ENCODE results near the gene GAPT.

The GAPT gene

DNA sequence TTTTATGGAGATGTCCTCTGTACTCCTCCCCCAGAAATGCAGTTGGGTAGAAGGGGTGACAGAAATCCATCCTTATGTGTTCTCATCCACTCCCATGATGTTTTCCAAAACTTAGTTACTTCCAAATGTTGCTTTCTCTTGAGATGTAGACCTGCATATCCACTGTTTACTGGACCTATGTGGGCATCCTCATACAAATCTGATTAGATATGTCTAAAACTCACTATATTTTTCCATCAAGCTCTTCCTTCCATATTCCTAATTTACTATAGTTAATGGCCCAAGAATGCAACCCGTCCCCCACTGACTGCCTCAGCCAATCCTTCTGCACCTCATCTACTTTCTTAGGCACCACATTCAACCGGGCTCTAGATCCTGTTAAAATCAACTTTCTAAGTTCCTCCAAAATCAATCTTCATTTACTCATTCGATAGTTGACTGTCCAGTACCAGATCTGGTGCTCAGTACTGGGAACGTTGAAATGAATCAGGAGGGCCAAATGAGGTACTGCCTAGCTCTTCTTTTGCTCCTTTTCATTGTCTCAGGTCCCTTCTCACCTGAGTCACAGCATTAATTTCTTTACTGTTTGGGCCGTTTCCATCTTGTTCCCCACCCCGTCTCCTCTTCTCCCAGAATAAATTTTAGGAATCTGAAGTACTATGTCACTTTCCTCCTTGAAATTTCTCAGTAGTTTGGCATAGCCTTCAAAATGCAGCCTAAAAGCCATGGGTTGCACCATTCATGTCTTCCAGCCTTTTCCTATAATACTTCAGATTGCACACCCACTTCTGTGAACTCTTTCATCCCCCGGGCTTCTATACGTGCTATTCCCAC is 39.3 kb upstream of the GAPT start:
- no peak for DNase-seq (ENCODE audit: low read depth)
- TF ChIP-seq, protein P1, sequence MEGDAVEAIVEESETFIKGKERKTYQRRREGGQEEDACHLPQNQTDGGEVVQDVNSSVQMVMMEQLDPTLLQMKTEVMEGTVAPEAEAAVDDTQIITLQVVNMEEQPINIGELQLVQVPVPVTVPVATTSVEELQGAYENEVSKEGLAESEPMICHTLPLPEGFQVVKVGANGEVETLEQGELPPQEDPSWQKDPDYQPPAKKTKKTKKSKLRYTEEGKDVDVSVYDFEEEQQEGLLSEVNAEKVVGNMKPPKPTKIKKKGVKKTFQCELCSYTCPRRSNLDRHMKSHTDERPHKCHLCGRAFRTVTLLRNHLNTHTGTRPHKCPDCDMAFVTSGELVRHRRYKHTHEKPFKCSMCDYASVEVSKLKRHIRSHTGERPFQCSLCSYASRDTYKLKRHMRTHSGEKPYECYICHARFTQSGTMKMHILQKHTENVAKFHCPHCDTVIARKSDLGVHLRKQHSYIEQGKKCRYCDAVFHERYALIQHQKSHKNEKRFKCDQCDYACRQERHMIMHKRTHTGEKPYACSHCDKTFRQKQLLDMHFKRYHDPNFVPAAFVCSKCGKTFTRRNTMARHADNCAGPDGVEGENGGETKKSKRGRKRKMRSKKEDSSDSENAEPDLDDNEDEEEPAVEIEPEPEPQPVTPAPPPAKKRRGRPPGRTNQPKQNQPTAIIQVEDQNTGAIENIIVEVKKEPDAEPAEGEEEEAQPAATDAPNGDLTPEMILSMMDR (IDR thresholded peaks at IDR 0.05; ENCODE audit: low read depth, low read length, missing control alignments): no peak
- in situ Hi-C loops (cut with HindIII; ENCODE audit: low sequenced_read_pairs): no loop called here
- H3K4me3 ChIP-seq (ENCODE audit: low read depth, low read length): no peak overlapping the region

DNA sequence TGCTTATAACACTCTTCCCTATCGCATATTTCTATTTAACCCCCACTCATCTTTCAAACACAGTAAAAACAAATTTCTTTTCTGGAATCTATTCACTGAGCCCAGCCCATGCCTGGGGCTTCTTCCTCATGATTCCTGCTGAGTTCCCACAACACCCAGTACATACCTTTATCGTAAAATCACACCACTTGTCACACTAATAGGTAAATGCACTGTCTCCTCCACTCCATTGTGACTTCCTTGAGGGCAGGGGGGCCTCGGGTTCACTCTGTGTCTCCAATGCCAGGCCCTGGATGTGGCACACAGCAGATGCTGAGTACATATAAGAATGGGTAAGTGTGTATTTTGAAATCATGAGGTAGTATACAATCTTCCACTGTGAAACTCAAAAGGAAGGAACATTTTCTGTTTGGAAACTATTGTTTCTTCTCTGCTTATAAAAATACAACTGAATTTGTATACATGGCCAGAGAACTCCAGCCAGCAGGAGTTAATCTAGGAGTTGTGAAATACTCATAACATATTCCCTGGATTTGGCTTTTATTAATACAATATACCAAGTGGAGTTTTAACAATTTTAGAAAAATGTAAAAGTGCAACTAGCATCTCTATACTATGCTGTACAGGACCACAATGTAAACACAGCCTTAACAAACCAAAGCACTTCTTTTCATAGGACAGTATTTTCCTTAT is 38.5 kb upstream of the GAPT start:
- in situ Hi-C loops (cut with HindIII; ENCODE audit: low sequenced_read_pairs): no loop called here
- no peak overlapping the region for H3K4me3 ChIP-seq (ENCODE audit: low read depth, low read length)
- no peak for DNase-seq (ENCODE audit: low read depth)

GRCh38 chr5:58453306-58453705 is 37.9 kb upstream of the GAPT start:
- in situ Hi-C loops (cut with HindIII; ENCODE audit: low sequenced_read_pairs): no loop called here
- DNase-seq (ENCODE audit: low read depth): no peak
- H3K4me3 ChIP-seq (ENCODE audit: low read depth, low read length): no peak overlapping the region
- TF ChIP-seq, protein P1 (IDR thresholded peaks at IDR 0.05; ENCODE audit: low read depth, low read length, missing control alignments): no peak

More for the DNA sequence above, 38.5 kb upstream of the GAPT start:
- TF ChIP-seq, protein P1 (IDR thresholded peaks at IDR 0.05; ENCODE audit: low read depth, low read length, missing control alignments): no peak

GRCh38 chr5:58454025-58454424 is 37.2 kb upstream of the GAPT start:
- in situ Hi-C loops (cut with HindIII; ENCODE audit: low sequenced_read_pairs): no loop called here
- TF ChIP-seq, protein P1 (IDR thresholded peaks at IDR 0.05; ENCODE audit: low read depth, low read length, missing control alignments): no peak
- no peak for DNase-seq (ENCODE audit: low read depth)
- H3K4me3 ChIP-seq (ENCODE audit: low read depth, low read length): peak overlapping the region; percentile 69

DNA sequence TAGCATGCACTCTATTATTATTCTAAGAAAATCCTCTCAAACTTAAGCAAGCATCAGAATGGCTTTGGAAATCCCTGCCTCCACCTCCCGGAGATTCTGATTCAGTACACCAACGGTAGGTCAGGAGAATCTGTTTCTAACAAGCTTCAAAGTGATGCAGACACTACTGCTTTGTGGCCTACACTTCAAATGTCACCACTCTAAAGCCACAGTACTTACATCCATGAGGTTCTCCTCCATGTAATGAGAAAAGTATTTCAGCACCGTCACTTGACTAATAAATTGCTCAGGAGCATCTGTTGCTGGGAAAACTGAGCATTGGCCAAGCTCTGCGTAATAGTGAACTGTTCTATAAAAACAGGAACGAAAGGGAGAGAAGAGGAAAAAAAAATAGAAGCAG is 36.2 kb upstream of the GAPT start:
- peak overlapping the region; percentile 69 for H3K4me3 ChIP-seq (ENCODE audit: low read depth, low read length)
- no peak for DNase-seq (ENCODE audit: low read depth)
- in situ Hi-C loops (cut with HindIII; ENCODE audit: low sequenced_read_pairs): no loop called here
- TF ChIP-seq, protein P1 (IDR thresholded peaks at IDR 0.05; ENCODE audit: low read depth, low read length, missing control alignments): no peak

- no peak for DNase-seq (ENCODE audit: low read depth)
- in situ Hi-C loops (cut with HindIII; ENCODE audit: low sequenced_read_pairs): no loop called here
- peak overlapping the region; percentile 69 for H3K4me3 ChIP-seq (ENCODE audit: low read depth, low read length)
- TF ChIP-seq, protein P1 (IDR thresholded peaks at IDR 0.05; ENCODE audit: low read depth, low read length, missing control alignments): no peak
Measured at GRCh38 chr5:58455480-58455879, 35.8 kb upstream of the GAPT start.

All from astrocyte of the cerebellum (primary cell).